Right lobe of liver (tissue), 4 donors: ENCODE data around the gene ADSS1.

ENCODE experiments used
- CTCF ChIP-seq, 4 donors: fragments of 200-600 bp in 3 of 4; fragments of 450-650 bp in 1 of 4; IDR thresholded peaks; one replicate each; pipeline versions ENCODE4 v1.5.1 to v1.8.0; 2016 to 2022; ENCODE audit warnings: antibody characterized with exemption in 4 of 4, mild to moderate bottlenecking in 2 of 4
- POLR2A ChIP-seq: fragments of 450-650 bp; IDR thresholded peaks from one replicate; pipeline ENCODE4 v1.6.1; 2017; ENCODE audit warnings: antibody characterized with exemption, mild to moderate bottlenecking
- donor health status: DM: no; HTN: no; CAD: no.
- donor health status: DM: no; HTN: no; CAD: no.
- donor health status: DM: no; HTN: yes; CAD: no.

GRCh38 chr14:104706733-104707607, 17.1 kb upstream of the ADSS1 start:
- TF ChIP-seq CTCF (IDR thresholded peaks at IDR 0.05) = no peak
- no peak for TF ChIP-seq POLR2A
